HG02610 (cell line): ENCODE data around the gene SPAAR.

Experiments
- ATAC-seq: cut with Tn5 transposase; IDR thresholded peaks from one replicate; pipeline ENCODE4 v1.9.1; 2021; ENCODE audit warnings: mild to moderate bottlenecking, moderate library complexity; ENCODE audit not compliant: unreplicated experiment

The SPAAR gene

GRCh38 chr9:35945341-35946018 is 36.2 kb downstream of the SPAAR start:
- no peak for ATAC-seq

GRCh38 chr9:35948451-35948850 is 39.2 kb downstream of the SPAAR start:
- ATAC-seq, result no peak

GRCh38 chr9:35948901-35949318 is 39.6 kb downstream of the SPAAR start:
- ATAC-seq, result no peak

DNA sequence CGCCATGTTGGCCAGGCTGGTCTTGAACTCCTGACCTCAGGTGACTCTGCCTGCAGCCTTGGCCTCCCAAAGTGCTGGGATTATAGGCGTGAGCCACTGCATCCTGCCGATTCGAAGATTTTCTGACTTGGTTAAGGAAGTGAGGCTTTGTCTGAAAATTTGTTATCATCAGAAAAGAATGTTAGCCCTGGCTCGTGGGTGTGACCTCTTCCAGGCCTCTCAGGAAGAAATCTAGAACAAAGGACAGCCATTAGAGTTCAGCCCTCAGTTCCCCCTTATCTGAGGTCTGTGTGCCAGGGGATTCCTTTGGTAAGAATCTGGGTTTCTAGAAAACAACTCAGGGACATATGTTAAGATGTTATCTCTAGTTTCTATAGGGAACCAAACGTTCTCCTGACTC is 42.4 kb downstream of the SPAAR start:
- no peak for ATAC-seq

- ATAC-seq, result no peak
These were observed 43.4 kb downstream of the SPAAR start for GRCh38 chr9:35952526-35953191.

DNA sequence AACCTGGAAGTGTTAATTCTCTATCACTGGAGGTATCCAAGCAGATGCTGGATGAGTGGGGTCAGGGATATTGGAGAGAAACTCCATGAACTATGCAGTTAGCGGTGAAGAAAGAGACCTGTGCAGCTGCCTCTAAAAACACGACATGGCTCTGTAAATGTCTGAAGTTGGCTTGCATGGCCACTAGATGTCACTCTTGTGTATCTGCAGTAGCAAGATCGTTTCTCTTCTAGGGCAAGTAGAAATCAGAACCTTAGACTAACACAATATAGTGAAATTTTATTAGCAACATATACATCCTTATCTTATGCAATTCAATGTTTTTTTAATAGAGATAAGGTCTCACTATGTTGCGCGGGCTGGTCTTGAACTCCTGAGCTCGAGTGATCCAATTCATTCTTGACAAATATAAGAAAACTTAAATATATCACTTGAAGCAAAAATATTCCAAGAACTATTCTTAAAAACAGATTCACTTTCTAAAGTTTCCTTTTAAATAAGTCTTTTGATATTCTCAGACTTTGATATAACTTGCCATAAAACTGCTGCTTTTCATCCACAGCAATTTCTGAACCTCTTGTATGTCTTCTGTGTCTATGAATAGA is 45.8 kb downstream of the SPAAR start:
- no peak for ATAC-seq

DNA sequence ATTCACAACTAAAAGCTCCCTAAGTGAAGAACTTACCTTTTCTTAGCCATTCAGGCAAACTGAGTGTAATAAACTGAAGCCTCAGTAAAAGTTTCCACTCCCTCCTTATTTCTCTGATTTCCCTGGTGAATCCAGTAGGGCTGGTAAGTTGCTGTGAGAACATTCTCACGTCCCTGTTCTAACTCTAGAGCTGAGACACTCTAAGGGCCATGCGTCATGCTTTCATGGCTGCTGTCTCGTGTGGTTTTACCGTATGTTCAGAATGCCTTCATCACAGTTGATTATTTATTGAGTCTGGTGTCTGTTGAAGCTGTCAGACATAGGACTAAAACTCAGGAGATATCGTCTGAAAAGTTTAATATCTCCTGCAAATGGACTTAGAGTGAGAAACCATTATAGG is 47.4 kb downstream of the SPAAR start:
- no peak for ATAC-seq

DNA sequence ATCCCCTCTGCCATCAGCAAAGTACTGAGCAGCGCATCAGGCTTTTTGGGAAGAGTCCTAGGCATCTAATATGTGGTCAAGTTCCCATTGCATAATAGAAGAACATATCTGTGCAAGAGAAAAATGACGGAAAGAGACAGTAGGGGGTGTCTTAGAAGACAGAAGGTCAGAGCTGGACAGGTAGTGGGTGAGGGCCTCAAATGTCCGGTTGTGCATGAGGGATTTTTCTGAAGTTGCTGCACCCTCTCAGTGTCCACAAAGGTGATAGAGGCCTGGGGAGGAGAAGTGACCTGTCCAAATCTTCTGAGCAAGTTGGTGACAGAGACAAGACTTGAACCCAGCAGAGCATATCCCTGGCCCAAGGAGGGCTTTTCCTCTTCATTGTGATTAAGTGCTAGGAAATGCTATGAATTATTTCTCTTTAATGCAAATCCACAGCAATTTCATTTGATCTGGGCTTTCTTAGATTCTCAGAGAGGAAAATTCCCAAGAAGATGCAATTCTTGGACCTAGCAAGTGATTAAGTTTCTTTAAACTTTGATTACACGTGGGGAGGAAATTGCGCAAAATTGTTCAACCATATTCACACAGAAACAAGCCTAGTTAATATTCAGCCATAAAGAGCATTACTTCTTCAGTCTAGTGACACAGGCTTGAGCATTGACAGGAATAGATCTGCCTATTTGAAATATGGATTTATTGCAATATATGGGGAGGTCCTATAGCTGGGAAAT is 49.0 kb downstream of the SPAAR start, which contains the start of gene OR2S2:
Gene OR2S2 (minus strand): TSS at position 51 of the 734 bp plus-strand sequence. CDS start 56 bp downstream, outside the sequence.
- no peak for ATAC-seq

- ATAC-seq, result no peak
These were observed 50.9 kb downstream of the SPAAR start for GRCh38 chr9:35960039-35960655.
